ENCODE measurements around the gene STK4. TPM values are rescaled to one million over a fixed set of nuclear protein-coding genes. Genes with fewer than 3 reads are reported as not detected.

The STK4 gene
- total RNA-seq, 1 experiment from 2014 or later = 43.0 TPM

DNA sequence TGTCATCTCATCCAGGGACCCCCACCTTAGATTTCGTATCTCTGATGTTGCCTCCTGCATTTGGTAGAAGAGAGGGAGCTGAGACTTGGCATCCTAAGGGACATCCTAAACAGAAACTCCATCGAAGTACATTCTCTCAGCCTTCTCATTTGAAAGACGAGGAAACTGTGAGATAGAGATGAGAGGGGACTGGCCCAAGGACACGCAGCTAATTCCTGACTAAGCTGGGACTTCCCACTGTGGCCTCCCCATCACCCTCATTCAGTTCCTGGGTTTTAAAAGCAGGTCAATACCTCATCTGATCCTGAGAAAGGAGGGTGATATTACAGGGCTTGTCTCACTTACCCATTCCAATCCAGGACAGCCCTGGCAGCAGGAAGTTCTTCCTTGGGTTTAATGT is 149.5 kb downstream of the STK4 start:
- Histone ChIP-seq H2AFZ (ENCODE audit: low read length) (no peak overlapping the region), H4K5ac (ENCODE audit: insufficient read length, low read depth, low read length) (no peak overlapping the region), H2BK15ac (ENCODE audit: low read depth, low read length) (no peak overlapping the region), H2BK20ac (ENCODE audit: low read depth, low read length, poor library complexity, severe bottlenecking) (no peak overlapping the region), H3K23ac (ENCODE audit: insufficient read length, low read depth, low read length) (no peak overlapping the region), H3K4me2 (ENCODE audit: insufficient read depth, insufficient read length, low read length) (no peak overlapping the region), H4K91ac (ENCODE audit: insufficient read length, low read depth, low read length) (no peak overlapping the region), H3K4ac (ENCODE audit: low read depth, low read length) (no peak overlapping the region), H3K4me1 (ENCODE audit: insufficient read depth, low read length) (no peaks in the 10 kb centered on the region), H3K79me2 (ENCODE audit: insufficient read depth, low read length) (no peaks in the 10 kb centered on the region), H3K23me2 (ENCODE audit: insufficient read length, low read depth, low read length, poor library complexity, severe bottlenecking) (no peaks in the 10 kb centered on the region), H4K20me1 (ENCODE audit: control insufficient read depth, insufficient read depth, insufficient read length) (no peaks in the 10 kb centered on the region), H3K27ac (ENCODE audit: insufficient read length, low read depth, low read length) (no peak overlapping the region), H3K56ac (ENCODE audit: insufficient read length, low read depth, low read length) (no peak overlapping the region), H3T11ph (ENCODE audit: low read length) (no peak overlapping the region), H3K9me3 (ENCODE audit: control insufficient read depth, low read depth, low read length) (no peaks in the 10 kb centered on the region), H2AK5ac (ENCODE audit: insufficient read length, low read length) (no peak overlapping the region), H3K27me3 (ENCODE audit: insufficient read depth, low read length) (no peaks in the 10 kb centered on the region), H3K18ac (ENCODE audit: insufficient read length, low read depth, low read length) (no peak overlapping the region), H2BK5ac (ENCODE audit: insufficient read length, low read length) (no peak overlapping the region), H3K79me1 (ENCODE audit: insufficient read depth, low read depth, low read length, poor library complexity, severe bottlenecking) (no peaks in the 10 kb centered on the region), H3K9ac (ENCODE audit: extremely low read depth, insufficient read length, low read length) (no peak overlapping the region), H2BK120ac (ENCODE audit: low read depth, low read length, poor library complexity, severe bottlenecking) (no peak overlapping the region), H3K14ac (ENCODE audit: insufficient read depth, low read length) (no peak overlapping the region), H4K8ac (replicated peaks; ENCODE audit: insufficient read length, low read depth, low read length) (no peak overlapping the region), H2BK12ac (ENCODE audit: insufficient read length, low read depth, low read length) (no peak overlapping the region)
- TF ChIP-seq, protein P1, sequence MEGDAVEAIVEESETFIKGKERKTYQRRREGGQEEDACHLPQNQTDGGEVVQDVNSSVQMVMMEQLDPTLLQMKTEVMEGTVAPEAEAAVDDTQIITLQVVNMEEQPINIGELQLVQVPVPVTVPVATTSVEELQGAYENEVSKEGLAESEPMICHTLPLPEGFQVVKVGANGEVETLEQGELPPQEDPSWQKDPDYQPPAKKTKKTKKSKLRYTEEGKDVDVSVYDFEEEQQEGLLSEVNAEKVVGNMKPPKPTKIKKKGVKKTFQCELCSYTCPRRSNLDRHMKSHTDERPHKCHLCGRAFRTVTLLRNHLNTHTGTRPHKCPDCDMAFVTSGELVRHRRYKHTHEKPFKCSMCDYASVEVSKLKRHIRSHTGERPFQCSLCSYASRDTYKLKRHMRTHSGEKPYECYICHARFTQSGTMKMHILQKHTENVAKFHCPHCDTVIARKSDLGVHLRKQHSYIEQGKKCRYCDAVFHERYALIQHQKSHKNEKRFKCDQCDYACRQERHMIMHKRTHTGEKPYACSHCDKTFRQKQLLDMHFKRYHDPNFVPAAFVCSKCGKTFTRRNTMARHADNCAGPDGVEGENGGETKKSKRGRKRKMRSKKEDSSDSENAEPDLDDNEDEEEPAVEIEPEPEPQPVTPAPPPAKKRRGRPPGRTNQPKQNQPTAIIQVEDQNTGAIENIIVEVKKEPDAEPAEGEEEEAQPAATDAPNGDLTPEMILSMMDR (conservative IDR thresholded peaks at IDR 0.05) = no peak
- Mint-ChIP-seq H3K4me1 (peaks cover 9 to 16% of the 10 kb centered on the region in 2 experiments), H3K9me3 (no peaks in the 10 kb centered on the region; a peak in 1 of 5 replicates), H3K27ac (no peak overlapping the region), H3K36me3 (ENCODE audit: insufficient read depth in 1 of 3, low read depth in 3 of 3) (no peaks in the 10 kb centered on the region), H3K4me3 (no peak overlapping the region; a peak in 1 of 5 replicates), H3K27me3 (ENCODE audit: low read depth) (peaks cover 9% of the 10 kb centered on the region)
- DNase-seq = no peak
- no CpG with 5 or more reads among the region's 4 CpGs for WGBS (ENCODE audit: extremely low coverage, insufficient read length, low lambda C conversion rate)

Data from H9 (cell line).